Measurements from ENCODE around the gene FREM3. TPM values are rescaled to one million over a fixed set of nuclear protein-coding genes. Genes with fewer than 3 reads are reported as not detected.
A peak's percentile ranks its signal among the peaks of the same experiment; 100 is the strongest.
"Not testable (repeated sequence)": the region's sequence is repeated elsewhere in the genome, so short reads cannot be mapped to it uniquely, and the experiment has no call there.

FREM3 gene
- total RNA-seq, 1 experiment from 2014 or later: not detected

- no peak overlapping the region for H3K4me2 ChIP-seq (ENCODE audit: insufficient read depth, insufficient read length, low read length)
- no peaks in the 10 kb centered on the region for H3K4me1 Mint-ChIP-seq
- no peaks in the 10 kb centered on the region for H4K20me1 ChIP-seq (ENCODE audit: control insufficient read depth, insufficient read depth, insufficient read length)
- no peak overlapping the region for H4K8ac ChIP-seq (replicated peaks; ENCODE audit: insufficient read length, low read depth, low read length)
- H2BK12ac ChIP-seq (ENCODE audit: insufficient read length, low read depth, low read length): no peak overlapping the region
- no peak for DNase-seq
- no peak overlapping the region for H3K18ac ChIP-seq (ENCODE audit: insufficient read length, low read depth, low read length)
- no peak overlapping the region for H3K27ac ChIP-seq (ENCODE audit: insufficient read length, low read depth, low read length)
- no peak overlapping the region for H4K91ac ChIP-seq (ENCODE audit: insufficient read length, low read depth, low read length)
- no peak overlapping the region for H3K23ac ChIP-seq (ENCODE audit: insufficient read length, low read depth, low read length)
- no peak overlapping the region for H3K14ac ChIP-seq (ENCODE audit: insufficient read depth, low read length)
- no peak overlapping the region for H2BK120ac ChIP-seq (ENCODE audit: low read depth, low read length, poor library complexity, severe bottlenecking)
- H3K27me3 Mint-ChIP-seq (ENCODE audit: low read depth): no peaks in the 10 kb centered on the region
- H4K5ac ChIP-seq (ENCODE audit: insufficient read length, low read depth, low read length): no peak overlapping the region
- peak; percentile 49 for TF ChIP-seq CTCF (conservative IDR thresholded peaks at IDR 0.05)
- no peak overlapping the region for H2AFZ ChIP-seq (ENCODE audit: low read length)
- no peak overlapping the region for H2BK20ac ChIP-seq (ENCODE audit: low read depth, low read length, poor library complexity, severe bottlenecking)
- WGBS (ENCODE audit: extremely low coverage, insufficient read length, low lambda C conversion rate): no CpG with 5 or more reads among the region's 1 CpG
- H3K4me3 Mint-ChIP-seq: no peak overlapping the region
- H2BK15ac ChIP-seq (ENCODE audit: low read depth, low read length): no peak overlapping the region
- H3K23me2 ChIP-seq (ENCODE audit: insufficient read length, low read depth, low read length, poor library complexity, severe bottlenecking): no peaks in the 10 kb centered on the region
- no peak overlapping the region for H3K56ac ChIP-seq (ENCODE audit: insufficient read length, low read depth, low read length)
- no peak overlapping the region for H3K27ac Mint-ChIP-seq
- no peaks in the 10 kb centered on the region for H3K79me2 ChIP-seq (ENCODE audit: insufficient read depth, low read length)
- no peak overlapping the region for H3T11ph ChIP-seq (ENCODE audit: low read length)
- H2AK5ac ChIP-seq (ENCODE audit: insufficient read length, low read length): no peak overlapping the region
- peaks cover 61 to 96% (median 93%) of the 10 kb centered on the region in 3 experiments for H3K36me3 Mint-ChIP-seq (ENCODE audit: insufficient read depth in 1 of 3, low read depth in 3 of 3)
- H3K9me3 ChIP-seq (ENCODE audit: control insufficient read depth, low read depth, low read length): no peaks in the 10 kb centered on the region
- no peaks in the 10 kb centered on the region for H3K79me1 ChIP-seq (ENCODE audit: insufficient read depth, low read depth, low read length, poor library complexity, severe bottlenecking)
- no peaks in the 10 kb centered on the region for H3K4me1 ChIP-seq (ENCODE audit: insufficient read depth, low read length)
- H3K27me3 ChIP-seq (ENCODE audit: insufficient read depth, low read length): no peaks in the 10 kb centered on the region
- no peak overlapping the region for H2BK5ac ChIP-seq (ENCODE audit: insufficient read length, low read length)
- H3K9me3 Mint-ChIP-seq: no peaks in the 10 kb centered on the region
- no peak overlapping the region for H3K9ac ChIP-seq (ENCODE audit: extremely low read depth, insufficient read length, low read length)
- no peak overlapping the region for H3K4ac ChIP-seq (ENCODE audit: low read depth, low read length)
Observed at GRCh38 chr4:143531380-143531779, 169.1 kb downstream of the FREM3 start.

- H3K23ac ChIP-seq (ENCODE audit: insufficient read length, low read depth, low read length); H2BK120ac ChIP-seq (ENCODE audit: low read depth, low read length, poor library complexity, severe bottlenecking); H3K4me3 Mint-ChIP-seq: not testable (repeated sequence)
Observed at GRCh38 chr4:143528046-143528445, 172.4 kb downstream of the FREM3 start.

More at GRCh38 chr4:143528046-143528445, 172.4 kb downstream of the FREM3 start:
- H2AK5ac ChIP-seq (ENCODE audit: insufficient read length, low read length); H4K91ac ChIP-seq (ENCODE audit: insufficient read length, low read depth, low read length); H3K56ac ChIP-seq (ENCODE audit: insufficient read length, low read depth, low read length); H2BK20ac ChIP-seq (ENCODE audit: low read depth, low read length, poor library complexity, severe bottlenecking); H3K79me2 ChIP-seq (ENCODE audit: insufficient read depth, low read length); H3K9ac ChIP-seq (ENCODE audit: extremely low read depth, insufficient read length, low read length); H3K4me1 ChIP-seq (ENCODE audit: insufficient read depth, low read length); H3T11ph ChIP-seq (ENCODE audit: low read length); H3K4ac ChIP-seq (ENCODE audit: low read depth, low read length); H3K9me3 Mint-ChIP-seq; H4K5ac ChIP-seq (ENCODE audit: insufficient read length, low read depth, low read length); H3K4me1 Mint-ChIP-seq; H4K20me1 ChIP-seq (ENCODE audit: control insufficient read depth, insufficient read depth, insufficient read length); H3K79me1 ChIP-seq (ENCODE audit: insufficient read depth, low read depth, low read length, poor library complexity, severe bottlenecking); H3K27me3 ChIP-seq (ENCODE audit: insufficient read depth, low read length); H4K8ac ChIP-seq (replicated peaks; ENCODE audit: insufficient read length, low read depth, low read length); H2BK5ac ChIP-seq (ENCODE audit: insufficient read length, low read length); H3K27me3 Mint-ChIP-seq (ENCODE audit: low read depth); H3K14ac ChIP-seq (ENCODE audit: insufficient read depth, low read length); H3K18ac ChIP-seq (ENCODE audit: insufficient read length, low read depth, low read length); H2BK15ac ChIP-seq (ENCODE audit: low read depth, low read length); H3K4me2 ChIP-seq (ENCODE audit: insufficient read depth, insufficient read length, low read length); H3K27ac ChIP-seq (ENCODE audit: insufficient read length, low read depth, low read length); H3K9me3 ChIP-seq (ENCODE audit: control insufficient read depth, low read depth, low read length); H2AFZ ChIP-seq (ENCODE audit: low read length); H2BK12ac ChIP-seq (ENCODE audit: insufficient read length, low read depth, low read length); DNase-seq; H3K23me2 ChIP-seq (ENCODE audit: insufficient read length, low read depth, low read length, poor library complexity, severe bottlenecking): not testable (repeated sequence)
- no CpG with 5 or more reads among the region's 4 CpGs for WGBS (ENCODE audit: extremely low coverage, insufficient read length, low lambda C conversion rate)
- Mint-ChIP-seq H3K36me3 (ENCODE audit: insufficient read depth in 1 of 3, low read depth in 3 of 3) (peaks cover 55 to 90% (median 90%) of the 10 kb centered on the region in 3 experiments), H3K27ac (peak overlapping the region in 1 of 3 experiments; percentile 66; a peak in 1 of 7 replicates)

Data from H9 (cell line).